Thoracic aorta (tissue), 2 donors: ENCODE measurements around the gene NKAPL. TPM values are rescaled to one million over a fixed set of nuclear protein-coding genes. Genes with fewer than 3 reads are reported as not detected.

Experiments
- ATAC-seq: fragments of 150-250 bp; one replicate; pipeline ENCODE4 v1.8.0; 2017; ENCODE audit warnings: low read depth; ENCODE audit not compliant: insufficient number of reproducible peaks, low FRiP score
- DNase-seq: peaks from one replicate; pipeline ENCODE4 v3.0.0-alpha.2; 2020; ENCODE audit warnings: low spot score
- H3K27ac ChIP-seq, 2 donors: fragments of 200-600 bp; sonication (generic); 1 replicate in 1 of 2; 2 replicates in 1 of 2; pipeline ENCODE4 v1.5.1; 2016; ENCODE audit warnings: mild to moderate bottlenecking in 2 of 2, moderate library complexity in 2 of 2
- H3K27me3 ChIP-seq: fragments of 200-600 bp; sonication (generic); replicated peaks from 2 replicates; pipeline ENCODE4 v1.6.0; 2016; ENCODE audit warnings: mild to moderate bottlenecking; ENCODE audit not compliant: insufficient read depth
- H3K36me3 ChIP-seq: fragments of 200-600 bp; sonication (generic); one replicate; pipeline ENCODE4 v1.5.1; 2016
- H3K4me1 ChIP-seq, 2 donors: fragments of 200-600 bp; sonication (generic); 1 replicate in 1 of 2; 2 replicates in 1 of 2; pipeline versions ENCODE4 v1.5.1 to v1.6.0; 2016; ENCODE audit warnings: low read depth in 2 of 2, mild to moderate bottlenecking in 1 of 2; ENCODE audit not compliant: control insufficient read depth in 1 of 2
- H3K4me3 ChIP-seq: fragments of 200-600 bp; sonication (generic); 2 replicates; pipeline ENCODE4 v1.5.1; 2016; ENCODE audit warnings: mild to moderate bottlenecking
- H3K9me3 ChIP-seq: fragments of 200-600 bp; sonication (generic); 2 replicates; pipeline ENCODE4 v1.5.1; 2016
- total RNA-seq, 2 donors: library from RNA; depleted of rRNA; stranded (reverse); fragments of >200 nt; gene quantifications; one replicate each; pipeline versions ENCODE4 v1.1.0 to v1.2.3, GENCODE V29; 2016
- TF ChIP-seq, protein P1 (sequence below): fragments of 200-600 bp; sonication (generic); IDR thresholded peaks from one replicate; pipeline ENCODE4 v1.5.1; 2019; ENCODE audit warnings: antibody characterized with exemption

The NKAPL gene
- total RNA-seq, 2 donors from 2014 or later, result 0.49 to 1.1 TPM

DNA sequence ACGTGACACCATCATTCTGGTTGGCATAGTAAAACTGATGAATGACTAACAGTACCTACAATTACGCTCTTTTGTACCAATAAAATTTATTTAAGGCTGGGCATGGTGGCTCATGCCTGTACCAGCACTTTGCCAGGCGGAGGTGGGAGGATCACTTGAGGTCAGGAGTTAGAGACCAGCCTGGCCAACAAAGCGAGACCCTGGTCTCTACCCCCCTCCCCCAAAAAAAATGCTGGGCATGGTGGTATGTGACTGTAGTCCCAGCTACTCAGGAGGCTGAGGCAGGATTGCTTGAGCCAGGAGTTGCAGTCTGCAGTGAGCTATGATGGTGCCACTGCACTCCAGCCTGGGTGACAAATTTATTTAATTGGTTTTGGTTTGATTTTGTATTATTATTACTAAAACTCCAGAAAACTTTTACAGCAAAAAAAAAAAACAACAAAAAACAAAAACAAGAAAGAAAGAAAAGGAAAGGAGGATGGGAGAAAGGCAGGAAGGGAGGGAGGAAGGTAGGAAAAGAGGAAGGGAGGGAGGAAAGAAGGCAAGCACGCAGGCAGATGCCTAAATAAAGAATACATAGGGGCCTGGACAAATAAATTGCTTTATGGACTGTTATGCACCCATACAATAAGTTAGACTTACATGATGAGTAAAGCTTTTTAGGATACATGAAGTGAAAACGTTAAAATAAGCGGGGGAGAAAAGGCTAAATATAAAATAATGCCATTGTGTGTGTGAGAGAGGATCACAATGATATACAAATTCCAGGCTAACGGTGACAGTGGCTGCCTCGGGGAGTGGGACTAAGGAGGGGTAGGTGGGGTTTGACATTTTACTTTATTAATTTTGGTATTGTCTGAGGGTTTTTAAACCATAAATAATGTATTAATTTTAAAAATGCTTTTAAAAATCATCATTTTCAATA, 34.7 kb upstream of the NKAPL start:
- no peaks in the 10 kb centered on the region for H3K9me3 ChIP-seq
- ATAC-seq (no peak), DNase-seq (no peak)
- peaks cover 17% of the 10 kb centered on the region for H3K36me3 ChIP-seq
- no peaks in the 10 kb centered on the region for H3K27me3 ChIP-seq
- H3K4me3 ChIP-seq, result peak overlapping the region; percentile 78
- H3K27ac ChIP-seq, result peak overlapping the region; percentile 36 to 71
- peaks cover 6 to 16% of the 10 kb centered on the region in 2 donors for H3K4me1 ChIP-seq
- TF ChIP-seq, protein P1, sequence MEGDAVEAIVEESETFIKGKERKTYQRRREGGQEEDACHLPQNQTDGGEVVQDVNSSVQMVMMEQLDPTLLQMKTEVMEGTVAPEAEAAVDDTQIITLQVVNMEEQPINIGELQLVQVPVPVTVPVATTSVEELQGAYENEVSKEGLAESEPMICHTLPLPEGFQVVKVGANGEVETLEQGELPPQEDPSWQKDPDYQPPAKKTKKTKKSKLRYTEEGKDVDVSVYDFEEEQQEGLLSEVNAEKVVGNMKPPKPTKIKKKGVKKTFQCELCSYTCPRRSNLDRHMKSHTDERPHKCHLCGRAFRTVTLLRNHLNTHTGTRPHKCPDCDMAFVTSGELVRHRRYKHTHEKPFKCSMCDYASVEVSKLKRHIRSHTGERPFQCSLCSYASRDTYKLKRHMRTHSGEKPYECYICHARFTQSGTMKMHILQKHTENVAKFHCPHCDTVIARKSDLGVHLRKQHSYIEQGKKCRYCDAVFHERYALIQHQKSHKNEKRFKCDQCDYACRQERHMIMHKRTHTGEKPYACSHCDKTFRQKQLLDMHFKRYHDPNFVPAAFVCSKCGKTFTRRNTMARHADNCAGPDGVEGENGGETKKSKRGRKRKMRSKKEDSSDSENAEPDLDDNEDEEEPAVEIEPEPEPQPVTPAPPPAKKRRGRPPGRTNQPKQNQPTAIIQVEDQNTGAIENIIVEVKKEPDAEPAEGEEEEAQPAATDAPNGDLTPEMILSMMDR, result no peak

DNA sequence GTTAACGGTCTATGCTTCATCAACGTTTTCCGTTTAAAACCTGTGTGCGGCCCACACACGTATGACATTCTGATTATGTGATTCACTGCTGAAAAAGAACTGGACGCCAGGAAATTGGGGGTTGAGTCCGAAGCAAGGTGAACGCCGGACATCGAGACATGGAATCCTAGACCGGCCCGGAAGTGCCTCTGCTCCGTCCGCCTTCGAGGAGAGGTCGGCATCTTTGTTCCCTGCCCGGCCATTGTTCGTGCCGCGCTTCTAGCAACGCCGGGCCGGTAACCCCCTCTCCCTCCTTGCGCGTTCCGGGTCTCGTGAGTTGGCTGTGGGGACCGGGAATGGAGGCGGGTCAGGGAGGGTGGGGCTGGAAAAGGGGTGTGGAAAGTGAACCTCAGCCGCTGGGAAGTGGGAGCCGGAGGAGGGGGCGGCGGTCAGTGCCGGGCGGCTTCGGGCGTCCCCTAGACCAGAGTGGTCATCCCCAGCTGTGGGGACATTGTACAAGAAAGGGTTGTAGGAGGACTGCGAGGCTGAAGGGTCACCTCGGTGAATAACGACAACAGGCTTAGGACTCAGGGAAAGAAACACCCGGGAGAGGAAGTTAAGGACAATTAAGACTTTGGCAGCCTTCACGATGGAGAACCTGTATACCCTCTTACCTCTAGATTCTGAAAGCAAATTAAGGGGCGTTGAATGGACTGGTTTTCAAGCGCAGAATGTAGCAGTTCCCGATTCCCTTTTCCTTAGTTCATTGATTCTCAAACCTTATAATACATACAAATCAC, 33.9 kb upstream of the NKAPL start, which contains the start of gene ZSCAN9:
TSS of gene ZSCAN9 (plus strand) at position 220 of the 779 bp plus-strand sequence. CDS start 1,810 bp downstream, outside the sequence.
- Histone ChIP-seq H3K4me3 (peak within 1 kb of the TSS; percentile 78), H3K27ac (peak within 1 kb of the TSS; percentile 36 to 71), H3K9me3 (no peaks in the 10 kb centered on the region), H3K27me3 (no peaks in the 10 kb centered on the region), H3K4me1 (peaks cover 5 to 15% of the 10 kb centered on the region in 2 donors), H3K36me3 (peaks cover 18% of the 10 kb centered on the region)
- peak; percentile 70 for ATAC-seq
- peak; percentile 72 for DNase-seq
- TF ChIP-seq, protein P1, result no peak

DNA sequence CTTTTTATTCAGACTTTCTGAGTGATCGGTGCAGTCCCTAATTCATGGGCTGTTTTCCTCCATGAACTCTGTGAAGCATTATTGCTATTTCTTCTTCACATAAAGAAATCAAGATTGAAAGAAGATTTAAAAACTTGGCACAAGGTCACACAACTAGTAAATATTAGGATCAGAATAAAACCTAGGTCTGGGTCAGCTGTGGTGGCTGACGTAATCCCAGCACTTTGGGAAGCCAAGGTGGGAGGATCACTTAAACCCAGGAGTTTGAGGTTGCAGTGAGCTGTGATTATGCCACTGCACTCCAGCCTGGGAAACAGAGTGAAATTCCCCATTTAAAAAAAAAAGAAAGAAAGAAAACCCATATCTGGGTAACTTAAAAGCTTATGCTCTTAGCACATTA, 32.6 kb upstream of the NKAPL start:
- H3K9me3 ChIP-seq, result no peaks in the 10 kb centered on the region
- H3K27ac ChIP-seq, result no peak overlapping the region
- peaks cover 29% of the 10 kb centered on the region for H3K36me3 ChIP-seq
- H3K4me1 ChIP-seq, result peaks cover 5 to 15% of the 10 kb centered on the region in 2 donors
- no peak overlapping the region for H3K4me3 ChIP-seq
- DNase-seq (no peak), ATAC-seq (no peak)
- TF ChIP-seq, protein P1, result no peak
- no peaks in the 10 kb centered on the region for H3K27me3 ChIP-seq

DNA sequence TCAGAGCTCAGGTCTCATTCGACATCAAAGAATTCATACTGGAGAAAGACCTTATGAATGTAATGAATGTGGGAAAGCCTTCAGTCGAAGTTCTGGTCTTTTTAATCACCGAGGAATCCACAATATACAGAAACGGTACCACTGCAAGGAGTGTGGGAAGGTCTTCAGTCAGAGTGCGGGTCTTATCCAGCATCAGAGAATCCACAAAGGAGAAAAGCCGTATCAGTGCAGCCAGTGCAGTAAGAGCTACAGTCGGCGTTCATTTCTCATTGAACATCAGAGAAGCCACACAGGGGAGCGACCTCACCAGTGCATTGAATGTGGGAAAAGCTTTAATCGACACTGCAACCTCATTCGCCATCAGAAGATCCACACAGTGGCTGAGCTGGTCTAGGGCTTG, 26.3 kb upstream of the NKAPL start:
- Histone ChIP-seq H3K9me3 (no peaks in the 10 kb centered on the region), H3K36me3 (peaks cover 43% of the 10 kb centered on the region), H3K4me3 (no peak overlapping the region), H3K27ac (no peak overlapping the region), H3K4me1 (no peaks in the 10 kb centered on the region), H3K27me3 (no peaks in the 10 kb centered on the region)
- ATAC-seq (no peak), DNase-seq (no peak)
- TF ChIP-seq, protein P1, result no peak

DNA sequence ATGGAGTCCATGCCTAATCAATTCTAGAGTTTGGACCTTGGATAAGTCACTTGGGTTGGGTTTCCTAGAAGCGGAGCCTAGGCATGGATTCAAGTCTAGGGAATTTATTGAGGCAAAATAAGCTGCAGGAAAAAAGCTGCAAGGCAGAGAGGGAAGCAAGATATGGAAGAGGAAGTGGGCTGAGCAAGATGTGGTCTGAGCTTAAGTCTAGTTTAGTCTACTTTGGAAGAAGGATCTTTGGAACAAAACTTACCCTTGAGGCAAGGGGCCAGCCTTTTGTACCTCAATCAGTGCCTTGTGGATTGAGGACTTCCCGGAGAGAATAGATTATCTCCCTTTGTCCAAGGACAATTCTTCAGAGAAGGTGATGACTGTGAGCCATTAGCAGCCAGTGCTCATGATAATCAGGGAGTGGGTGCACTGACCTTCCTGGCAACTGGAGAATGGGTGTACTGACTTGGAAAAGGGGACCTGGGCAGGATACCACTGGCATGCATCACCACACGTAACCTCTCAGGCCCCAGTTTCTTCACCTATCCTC, 23.1 kb upstream of the NKAPL start:
- Histone ChIP-seq H3K9me3 (no peaks in the 10 kb centered on the region), H3K36me3 (peaks cover 22% of the 10 kb centered on the region), H3K4me1 (no peaks in the 10 kb centered on the region), H3K4me3 (no peak overlapping the region), H3K27me3 (no peaks in the 10 kb centered on the region), H3K27ac (no peak overlapping the region)
- DNase-seq, result no peak
- no peak for ATAC-seq
- TF ChIP-seq, protein P1, result no peak
